Kidney (tissue), 14 donors: Measurements from ENCODE around the gene CR2. TPM values are rescaled to one million over a fixed set of nuclear protein-coding genes. Genes with fewer than 3 reads are reported as not detected.

ENCODE experiments used
- DNase-seq, 5 donors: peaks; one replicate each; pipeline ENCODE4 v3.0.0-alpha.2; 2013 to 2020
- FAIRE-seq: peaks from 2 replicates; lab custom pipeline; 2012; peaks lifted over from hg19 to GRCh38; lab: Jason Lieb, UNC
- H3K27ac ChIP-seq, 2 donors: one replicate each; pipeline ENCODE4 v1.7.0; 2013; ENCODE audit warnings: low read depth in 2 of 2, low read length in 2 of 2, inconsistent platforms in 1 of 2
- H3K27me3 ChIP-seq: one replicate; pipeline ENCODE4 v1.7.1; 2013; ENCODE audit warnings: low read length, inconsistent platforms; ENCODE audit not compliant: control insufficient read depth, insufficient read depth
- H3K36me3 ChIP-seq, 3 donors: one replicate each; pipeline versions ENCODE4 v1.7.0 to v1.7.1; 2013; ENCODE audit warnings: low read length in 3 of 3, control low read depth in 1 of 3, inconsistent platforms in 1 of 3; ENCODE audit not compliant: insufficient read depth in 3 of 3, control insufficient read depth in 2 of 3
- H3K4me1 ChIP-seq, 3 donors: one replicate each; pipeline versions ENCODE4 v1.7.0 to v1.7.1; 2013; ENCODE audit warnings: low read length in 3 of 3, inconsistent platforms in 1 of 3, low read depth in 1 of 3; ENCODE audit not compliant: control insufficient read depth in 2 of 3, insufficient read depth in 2 of 3
- H3K4me3 ChIP-seq, 3 donors: one replicate each; pipeline versions ENCODE4 v1.7.0 to v1.8.1; 2013; ENCODE audit warnings: low read length in 3 of 3, control low read depth in 1 of 3, inconsistent platforms in 1 of 3
- H3K9ac ChIP-seq, 3 donors: one replicate each; pipeline versions ENCODE4 v1.7.0 to v1.7.1; 2013; ENCODE audit warnings: low read length in 3 of 3, control low read depth in 1 of 3, inconsistent platforms in 1 of 3
- H3K9me3 ChIP-seq, 3 donors: one replicate each; pipeline versions ENCODE4 v1.7.0 to v1.7.1; 2013; ENCODE audit warnings: low read length in 3 of 3, control low read depth in 1 of 3, inconsistent platforms in 1 of 3; ENCODE audit not compliant: control insufficient read depth in 2 of 3, insufficient read depth in 1 of 3
- CTCF ChIP-seq: IDR thresholded peaks from 3 replicates; pipeline ENCODE4 v1.5.1; 2012; ENCODE audit warnings: mild to moderate bottlenecking, moderate library complexity, borderline replicate concordance; ENCODE audit not compliant: insufficient read depth; ENCODE audit errors: extremely low read depth
- intact Hi-C: fragments of 100-400 bp; cut with DNase I; formaldehyde crosslinking; loops from one replicate; pipeline ENCODE4 v1.11.1; 2022
- polyA plus RNA-seq: library from polyadenylated mRNA; stranded (reverse); fragments of 350-450 nt; fragmentation: Illumina TruSeq; extraction: RNeasy Lipid Tissue Mini Kit (QIAGEN cat#74804); gene quantifications from one replicate; pipeline ENCODE4 v1.2.3, GENCODE V29; 2014; ENCODE audit warnings: low read depth, low replicate concordance; ENCODE audit not compliant: insufficient read depth
- total RNA-seq: library from RNA; stranded (reverse); fragmentation: NEBNext Ultra II Directional; extraction: Animal tissue kit (Norgen Biotek cat#: 25700); gene quantifications from one replicate; pipeline ENCODE4 v1.2.1, GENCODE V29; 2021
- donor health status: control.
- donor health status: control.
- donor health status: control.
- donor health status: control.
- donor health status: control.
- donor health status: DM: yes; HTN: yes; CAD: no.
- donor health status: Normal renal cell carcinoma (clear cell type).

CR2 gene
- total and polyA plus RNA-seq, 2 donors from 2014 or later: 0.28 to 0.98 TPM

- DNase-seq (no peak), FAIRE-seq (no peak)
- no peaks in the 10 kb centered on the region for H3K27me3 ChIP-seq
- no peak overlapping the region for H3K9ac ChIP-seq
- no peaks in the 10 kb centered on the region for H3K4me1 ChIP-seq
- intact Hi-C loops: no loop called here
- H3K9me3 ChIP-seq: no peaks in the 10 kb centered on the region
- TF ChIP-seq CTCF: no peak
- H3K27ac ChIP-seq: no peak overlapping the region
- H3K36me3 ChIP-seq: no peaks in the 10 kb centered on the region
- H3K4me3 ChIP-seq: no peak overlapping the region
These were observed 13.5 kb upstream of the CR2 start for GRCh38 chr1:207440626-207441025.

GRCh38 chr1:207444514-207445217 is 9.5 kb upstream of the CR2 start:
- H3K4me3 ChIP-seq: no peak overlapping the region
- no peaks in the 10 kb centered on the region for H3K27me3 ChIP-seq
- H3K4me1 ChIP-seq: no peaks in the 10 kb centered on the region
- DNase-seq (no peak), FAIRE-seq (no peak)
- no peak overlapping the region for H3K9ac ChIP-seq
- H3K36me3 ChIP-seq: no peaks in the 10 kb centered on the region
- no peak overlapping the region for H3K27ac ChIP-seq
- no peaks in the 10 kb centered on the region for H3K9me3 ChIP-seq
- intact Hi-C loops: no loop called here
- TF ChIP-seq CTCF: no peak

- peak overlapping the region in 1 of 3 donors; percentile 59 for H3K4me3 ChIP-seq
- no peaks in the 10 kb centered on the region for H3K36me3 ChIP-seq
- peaks cover 9% of the 10 kb centered on the region for H3K27me3 ChIP-seq
- no peak for TF ChIP-seq CTCF
- intact Hi-C loops: no loop called here
- H3K27ac ChIP-seq: no peak overlapping the region
- peaks cover 0 to 2% (median 0%) of the 10 kb centered on the region in 3 donors for H3K4me1 ChIP-seq
- no peak for DNase-seq
- H3K9ac ChIP-seq: no peak overlapping the region
- FAIRE-seq: no peak
- no peaks in the 10 kb centered on the region for H3K9me3 ChIP-seq
These were observed 450 bp upstream of the CR2 start for GRCh38 chr1:207453710-207454045.
